Muscle of arm (tissue), 12 donors: ENCODE results near the gene NAALAD2. TPM values are rescaled to one million over a fixed set of nuclear protein-coding genes. Genes with fewer than 3 reads are reported as not detected.

Source experiments
- DNase-seq: peaks from one replicate; pipeline ENCODE4 v3.0.0-alpha.2; 2013
- polyA plus RNA-seq, 12 donors: library from polyadenylated mRNA; unstranded; fragments of 120-200 nt; gene quantifications; one replicate each; pipeline ENCODE4 v1.2.1, GENCODE V29; 2013; ENCODE audit not compliant: insufficient read length in 12 of 12

The NAALAD2 gene
- polyA plus RNA-seq, 12 donors, result 3.2 to 16.6 (median 5.8) TPM; not detected in 1

DNA sequence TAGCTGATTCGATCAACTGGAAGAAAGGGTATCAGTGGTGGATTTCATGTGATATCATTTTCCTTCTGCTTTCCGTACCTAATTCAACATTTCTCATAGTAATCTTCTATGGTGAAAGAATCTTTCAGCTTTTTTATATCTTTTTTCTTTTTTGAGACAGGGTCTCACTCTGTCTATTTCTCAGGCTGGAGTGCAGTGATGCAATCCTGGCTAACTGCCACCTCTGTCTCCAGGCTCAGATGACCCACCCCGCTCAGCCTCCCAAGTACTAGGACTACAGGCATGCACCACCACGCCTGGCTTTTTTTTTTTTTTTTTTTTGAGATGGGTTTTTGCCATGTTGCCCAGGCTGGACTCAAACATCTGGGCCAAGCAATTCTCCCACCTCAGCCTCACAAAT lies 107.0 kb downstream of the NAALAD2 start:
- DNase-seq, result no peak

Other genes starting within 250 kb of the NAALAD2 start
- not detected for gene TRIM49D1, start 212.4 kb upstream of the NAALAD2 start, polyA plus RNA-seq
- gene TRIM49D2, start 210.6 kb upstream of the NAALAD2 start, polyA plus RNA-seq, result not detected
- gene TRIM64, start 168.6 kb upstream of the NAALAD2 start, polyA plus RNA-seq, result not detected
- gene TRIM49C, start 103.6 kb upstream of the NAALAD2 start, polyA plus RNA-seq, result not detected
- not detected for gene UBTFL1, start 48.7 kb upstream of the NAALAD2 start, polyA plus RNA-seq
- 10 to 100 TPM in 11 of 12 donors, not detected in 1; 34.0 to 65.7 (median 45.5) TPM for gene CHORDC1, start 88.4 kb downstream of the NAALAD2 start, polyA plus RNA-seq